Measurements from ENCODE around the gene DNAI1.

GRCh38 chr9:34553511-34554021 is 95.0 kb downstream of the DNAI1 start:
- TF ChIP-seq CTCF (IDR thresholded peaks at IDR 0.05; ENCODE audit: insufficient read depth, low read length) = no peak
- no peak for TF ChIP-seq POLR2AphosphoS5 (IDR thresholded peaks at IDR 0.05; ENCODE audit: low read depth)
- no peak for TF ChIP-seq REST (IDR thresholded peaks at IDR 0.05; ENCODE audit: insufficient replicate concordance, low read depth)
- TF ChIP-seq GABPA (IDR thresholded peaks at IDR 0.05; ENCODE audit: low read depth) = no peak
- no peak for TF ChIP-seq SPI1 (IDR thresholded peaks at IDR 0.05; ENCODE audit: borderline replicate concordance, low read depth)
